A549 (cell line): Measurements from ENCODE around the gene UMODL1. TPM values are rescaled to one million over a fixed set of nuclear protein-coding genes. Genes with fewer than 3 reads are reported as not detected.

Experiments used
- ATAC-seq, 2 experiments: fragments of 200-7000 bp in 1 of 2; fragments of >200 bp in 1 of 2; cut with Nextera tagmentation in 1 of 2; cut with Tn5 transposase in 1 of 2; 3 replicates each; pipeline versions ENCODE4 v1.8.0 to v1.9.1; 2018 to 2020; ENCODE audit warnings: mild to moderate bottlenecking in 1 of 2, moderate library complexity in 1 of 2
- CTCF ChIA-PET: fragments of 300-600 bp; sonication (Branson Sonifier 250); formaldehyde crosslinking; extraction: SDS; loops from one replicate; lab custom pipeline; 2021; ENCODE audit warnings: antibody characterized with exemption, inconsistent platforms; lab: Yijun Ruan, JAX
- POLR2A ChIA-PET: fragments of 350-600 bp; formaldehyde crosslinking; extraction: SDS; loops from one replicate; lab custom pipeline; 2021; ENCODE audit warnings: antibody characterized with exemption, inconsistent platforms; lab: Yijun Ruan, JAX
- DNase-seq, 2 experiments: peaks; one replicate each; pipeline versions ENCODE4 v3.0.0 to v3.0.0-alpha.2; 2011 to 2016; ENCODE audit warnings: low read depth in 1 of 2, low spot score in 1 of 2
- FAIRE-seq: peaks from 2 replicates; lab custom pipeline; 2011; peaks lifted over from hg19 to GRCh38; lab: Jason Lieb, UNC
- H3K27ac ChIP-seq, 2 experiments: fragments of >200 bp; sonication (Bioruptor Twin); formaldehyde crosslinking; 3 replicates each; pipeline ENCODE4 v1.5.1; 2016 to 2017
- H3K4me1 ChIP-seq: fragments of >200 bp; sonication (Bioruptor Twin); formaldehyde crosslinking; 3 replicates; pipeline ENCODE4 v1.6.1; 2016
- H3K4me2 ChIP-seq: fragments of >200 bp; sonication (Bioruptor Twin); formaldehyde crosslinking; 3 replicates; pipeline ENCODE4 v1.6.1; 2016
- H3K4me3 ChIP-seq: fragments of >200 bp; sonication (Bioruptor Twin); formaldehyde crosslinking; 3 replicates; pipeline ENCODE4 v1.5.1; 2016
- H3K9me3 ChIP-seq: fragments of >200 bp; sonication (Bioruptor Twin); formaldehyde crosslinking; 3 replicates; pipeline ENCODE4 v1.6.1; 2016
- BHLHE40 ChIP-seq: IDR thresholded peaks from 2 replicates; pipeline ENCODE4 v1.6.1; 2012; ENCODE audit warnings: low read depth, low read length, inconsistent platforms
- CHD2 ChIP-seq: fragments of 150-350 bp; IDR thresholded peaks from 2 replicates; pipeline ENCODE4 v1.6.1; 2014; ENCODE audit warnings: low read length; ENCODE audit not compliant: partially characterized antibody
- FOXS1 ChIP-seq: fragments of 250-450 bp; sonication (Bioruptor Pico); IDR thresholded peaks from 2 replicates; pipeline ENCODE4 v1.5.0; 2020; ENCODE audit warnings: mild to moderate bottlenecking, moderate library complexity
- HEYL ChIP-seq: fragments of 250-450 bp; sonication (Bioruptor Pico); IDR thresholded peaks from 2 replicates; pipeline ENCODE4 v1.8.0; 2021; ENCODE audit warnings: mild to moderate bottlenecking, moderate library complexity
- JUNB ChIP-seq: fragments of >200 bp; sonication (Bioruptor Twin); formaldehyde crosslinking; IDR thresholded peaks from 2 replicates; pipeline ENCODE4 v1.6.1; 2016
- MAZ ChIP-seq: fragments of 150-350 bp; IDR thresholded peaks from 2 replicates; pipeline ENCODE4 v1.6.1; 2014; ENCODE audit warnings: antibody characterized with exemption, low read depth, low read length, borderline replicate concordance
- NFE2L2 ChIP-seq: fragments of 150-350 bp; conservative IDR thresholded peaks from 2 replicates; pipeline ENCODE4 v1.6.1; 2014; ENCODE audit warnings: low read length
- NPAS2 ChIP-seq: fragments of 250-450 bp; sonication (Bioruptor Pico); IDR thresholded peaks from 2 replicates; pipeline ENCODE4 v1.8.0; 2022; ENCODE audit warnings: mild to moderate bottlenecking, moderate library complexity, borderline replicate concordance
- RARB ChIP-seq: fragments of 250-450 bp; sonication (Bioruptor Pico); IDR thresholded peaks from 2 replicates; pipeline ENCODE4 v1.8.0; 2021; ENCODE audit warnings: mild to moderate bottlenecking, moderate library complexity
- RFX5 ChIP-seq: fragments of 450-650 bp; IDR thresholded peaks from 2 replicates; pipeline ENCODE4 v1.7.1; 2014; ENCODE audit warnings: antibody characterized with exemption, mild to moderate bottlenecking, moderate library complexity
- TFCP2L1 ChIP-seq: fragments of 250-450 bp; sonication (Bioruptor Pico); IDR thresholded peaks from 2 replicates; pipeline ENCODE4 v1.5.0; 2021; ENCODE audit warnings: mild to moderate bottlenecking
- ZC3H11A ChIP-seq: fragments of 450-650 bp; IDR thresholded peaks from 2 replicates; pipeline ENCODE4 v1.6.1; 2014; ENCODE audit warnings: antibody characterized with exemption, mild to moderate bottlenecking
- whole genome bisulfite sequencing: methylation state at CpG from one replicate; pipeline ENCODE4 v1.1.6; 2017; ENCODE audit errors: missing lambda C conversion rate; 5-methylcytosine and 5-hydroxymethylcytosine counted together
- polyA plus RNA-seq, 4 experiments: library from polyadenylated mRNA; depleted of rRNA in 3 of 4; stranded (reverse); fragments of >200 nt; fragmentation: RNase III in 1 of 4; extraction: RNeasy Plus Mini Kit Qiagen cat#74134 plus additional on column Dnase treatment in 1 of 4; gene quantifications; 2 replicates in 3 of 4; 3 replicates in 1 of 4; pipeline ENCODE4 v1.2.3, GENCODE V29; 2011 to 2017
- TF ChIP-seq, protein P1 (sequence below): IDR thresholded peaks from 2 replicates; pipeline ENCODE4 v1.6.1; 2012
- TF ChIP-seq, protein P2 (sequence below): fragments of >200 bp; sonication (Bioruptor Twin); formaldehyde crosslinking; IDR thresholded peaks from 3 replicates; pipeline ENCODE4 v1.5.1; 2016
- TF ChIP-seq, protein P3 (sequence below): fragments of 250-450 bp; sonication (Bioruptor Pico); IDR thresholded peaks from 2 replicates; pipeline ENCODE4 v1.5.0; 2020; ENCODE audit warnings: low read depth, mild to moderate bottlenecking, moderate library complexity
- TF ChIP-seq, protein P4 (sequence below): fragments of 450-650 bp; IDR thresholded peaks from 2 replicates; pipeline ENCODE4 v1.6.1; 2014; ENCODE audit warnings: antibody characterized with exemption
- TF ChIP-seq, protein P5 (sequence below): fragments of 250-450 bp; sonication (Bioruptor Pico); IDR thresholded peaks from 2 replicates; pipeline ENCODE4 v1.5.0; 2021; ENCODE audit warnings: mild to moderate bottlenecking, moderate library complexity, borderline replicate concordance

UMODL1 gene
- polyA plus RNA-seq, 2 of the 4 experiments (the other 2 are of a cell fraction): not detected

DNA sequence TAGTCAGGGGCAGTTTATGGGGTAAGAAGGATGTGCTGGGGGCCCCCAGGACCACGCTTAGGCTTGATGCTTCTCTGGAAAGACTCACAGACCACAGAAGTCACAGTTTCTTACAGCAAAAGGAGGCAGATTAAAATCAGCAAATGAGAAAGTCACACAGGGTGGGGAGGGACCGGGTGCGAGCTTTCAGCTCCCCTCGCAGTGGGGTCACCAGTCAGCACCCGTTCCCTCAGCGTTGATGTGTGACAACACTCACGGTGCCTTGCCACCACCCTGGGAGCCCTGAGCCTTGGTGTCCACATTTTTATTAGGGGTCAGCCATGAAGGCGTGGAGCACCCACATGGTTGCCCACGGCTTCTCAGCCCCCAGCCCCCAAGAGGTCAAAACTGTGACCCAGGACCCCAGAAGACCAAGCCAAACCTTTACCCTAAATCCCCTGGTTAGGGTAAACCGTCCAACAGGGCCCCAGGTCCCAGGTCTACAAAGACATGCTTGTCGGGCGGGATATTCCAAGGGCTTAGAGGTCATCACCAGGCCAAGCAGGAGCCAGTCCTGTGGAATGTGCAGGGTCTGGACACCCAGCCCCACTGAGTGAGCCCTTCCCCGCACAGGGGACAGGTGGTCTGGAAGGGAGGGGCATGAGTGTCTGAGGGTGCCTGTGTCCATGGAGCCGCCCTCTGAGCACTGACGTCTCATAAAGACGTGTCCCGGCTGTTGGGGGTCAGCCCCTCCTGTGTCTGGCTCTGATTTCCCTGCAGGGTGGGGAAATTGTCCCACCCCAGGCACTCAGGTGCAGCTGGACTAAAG, 83.3 kb downstream of the UMODL1 start:
- ChIA-PET CTCF (interaction anchor here (1.3 to 5.7 kb wide), 3 partner anchors 9 to 38 kb away, joined by 4 to 29 read pairs (median 5); no protein-coding TSS in a partner anchor), POLR2A (no interaction called here)
- no peaks in the 10 kb centered on the region for H3K4me1 ChIP-seq
- H3K9me3 ChIP-seq: no peaks in the 10 kb centered on the region
- TF ChIP-seq BHLHE40: no peak
- no peak for TF ChIP-seq HEYL (CRISPR knock-in tag)
- TF ChIP-seq, protein P1, sequence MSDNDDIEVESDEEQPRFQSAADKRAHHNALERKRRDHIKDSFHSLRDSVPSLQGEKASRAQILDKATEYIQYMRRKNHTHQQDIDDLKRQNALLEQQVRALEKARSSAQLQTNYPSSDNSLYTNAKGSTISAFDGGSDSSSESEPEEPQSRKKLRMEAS: no peak
- H3K4me2 ChIP-seq: no peak overlapping the region
- no peak overlapping the region for H3K27ac ChIP-seq
- ATAC-seq: no peak
- WGBS: 66% methylated on average over 9 of the region's 17 CpGs
- H3K4me3 ChIP-seq: no peak overlapping the region
- DNase-seq: no peak
- no peak for FAIRE-seq

DNA sequence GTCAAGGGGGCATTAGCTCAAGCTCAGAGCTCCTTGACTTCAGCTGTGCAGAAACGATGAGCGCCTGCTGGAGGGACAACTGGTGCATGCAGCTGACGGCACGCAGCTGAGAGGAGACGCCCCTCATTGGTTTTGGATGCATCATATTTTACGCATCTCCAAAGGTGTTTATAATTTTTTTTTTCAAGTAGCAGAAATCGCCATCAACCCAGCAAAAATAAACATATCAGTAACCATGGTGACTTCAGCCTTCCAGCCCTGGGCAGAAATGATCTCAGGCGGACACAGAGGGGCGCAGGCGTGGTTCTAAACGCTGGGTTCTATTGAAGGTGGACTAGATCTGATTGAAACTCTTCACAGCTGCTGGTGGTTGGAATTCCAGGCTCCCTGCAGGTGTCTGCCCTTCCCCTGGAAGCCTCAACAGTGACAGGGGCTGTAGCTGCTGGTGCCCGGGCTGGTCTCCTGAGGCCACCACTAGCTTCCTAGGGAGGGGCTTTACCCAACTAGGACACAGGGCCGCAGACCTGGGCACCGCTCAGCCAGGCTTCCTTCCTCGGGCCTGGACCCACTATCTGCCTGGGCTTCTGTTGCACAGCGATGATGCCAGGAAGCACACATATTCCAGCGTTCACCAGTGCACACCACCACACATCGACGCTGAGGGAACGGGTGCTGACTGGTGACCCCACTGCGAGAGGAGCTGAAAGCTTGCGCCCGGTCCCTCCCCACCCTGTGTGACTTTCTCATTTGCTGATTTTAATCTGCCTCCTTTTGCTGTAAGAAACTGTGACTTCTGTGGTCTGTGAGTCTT, 84.1 kb downstream of the UMODL1 start:
- Histone ChIP-seq H3K4me3 (no peak overlapping the region), H3K27ac (no peak overlapping the region), H3K4me1 (no peaks in the 10 kb centered on the region), H3K4me2 (no peak overlapping the region), H3K9me3 (no peaks in the 10 kb centered on the region)
- 81% methylated on average over 19 of the region's 23 CpGs for WGBS
- ChIA-PET POLR2A (no interaction called here), CTCF (interaction anchor here (1.3 to 5.7 kb wide), 3 partner anchors 9 to 38 kb away, joined by 3 to 29 read pairs (median 5); no protein-coding TSS in a partner anchor)
- TF ChIP-seq CHD2: no peak
- no peak for TF ChIP-seq TFCP2L1 (CRISPR knock-in tag)
- no peak for TF ChIP-seq RARB (CRISPR knock-in tag)
- TF ChIP-seq, protein P2, sequence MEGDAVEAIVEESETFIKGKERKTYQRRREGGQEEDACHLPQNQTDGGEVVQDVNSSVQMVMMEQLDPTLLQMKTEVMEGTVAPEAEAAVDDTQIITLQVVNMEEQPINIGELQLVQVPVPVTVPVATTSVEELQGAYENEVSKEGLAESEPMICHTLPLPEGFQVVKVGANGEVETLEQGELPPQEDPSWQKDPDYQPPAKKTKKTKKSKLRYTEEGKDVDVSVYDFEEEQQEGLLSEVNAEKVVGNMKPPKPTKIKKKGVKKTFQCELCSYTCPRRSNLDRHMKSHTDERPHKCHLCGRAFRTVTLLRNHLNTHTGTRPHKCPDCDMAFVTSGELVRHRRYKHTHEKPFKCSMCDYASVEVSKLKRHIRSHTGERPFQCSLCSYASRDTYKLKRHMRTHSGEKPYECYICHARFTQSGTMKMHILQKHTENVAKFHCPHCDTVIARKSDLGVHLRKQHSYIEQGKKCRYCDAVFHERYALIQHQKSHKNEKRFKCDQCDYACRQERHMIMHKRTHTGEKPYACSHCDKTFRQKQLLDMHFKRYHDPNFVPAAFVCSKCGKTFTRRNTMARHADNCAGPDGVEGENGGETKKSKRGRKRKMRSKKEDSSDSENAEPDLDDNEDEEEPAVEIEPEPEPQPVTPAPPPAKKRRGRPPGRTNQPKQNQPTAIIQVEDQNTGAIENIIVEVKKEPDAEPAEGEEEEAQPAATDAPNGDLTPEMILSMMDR: no peak
- no peak for TF ChIP-seq NFE2L2
- no peak for TF ChIP-seq JUNB
- TF ChIP-seq, protein P3, sequence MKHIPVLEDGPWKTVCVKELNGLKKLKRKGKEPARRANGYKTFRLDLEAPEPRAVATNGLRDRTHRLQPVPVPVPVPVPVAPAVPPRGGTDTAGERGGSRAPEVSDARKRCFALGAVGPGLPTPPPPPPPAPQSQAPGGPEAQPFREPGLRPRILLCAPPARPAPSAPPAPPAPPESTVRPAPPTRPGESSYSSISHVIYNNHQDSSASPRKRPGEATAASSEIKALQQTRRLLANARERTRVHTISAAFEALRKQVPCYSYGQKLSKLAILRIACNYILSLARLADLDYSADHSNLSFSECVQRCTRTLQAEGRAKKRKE (CRISPR knock-in tag): no peak
- no peak for TF ChIP-seq NPAS2 (CRISPR knock-in tag)
- TF ChIP-seq, protein P4, sequence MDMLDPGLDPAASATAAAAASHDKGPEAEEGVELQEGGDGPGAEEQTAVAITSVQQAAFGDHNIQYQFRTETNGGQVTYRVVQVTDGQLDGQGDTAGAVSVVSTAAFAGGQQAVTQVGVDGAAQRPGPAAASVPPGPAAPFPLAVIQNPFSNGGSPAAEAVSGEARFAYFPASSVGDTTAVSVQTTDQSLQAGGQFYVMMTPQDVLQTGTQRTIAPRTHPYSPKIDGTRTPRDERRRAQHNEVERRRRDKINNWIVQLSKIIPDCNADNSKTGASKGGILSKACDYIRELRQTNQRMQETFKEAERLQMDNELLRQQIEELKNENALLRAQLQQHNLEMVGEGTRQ: no peak
- no peak for TF ChIP-seq FOXS1
- no peak for TF ChIP-seq RFX5
- TF ChIP-seq MAZ: no peak
- no peak for TF ChIP-seq ZC3H11A
- TF ChIP-seq, protein P5, sequence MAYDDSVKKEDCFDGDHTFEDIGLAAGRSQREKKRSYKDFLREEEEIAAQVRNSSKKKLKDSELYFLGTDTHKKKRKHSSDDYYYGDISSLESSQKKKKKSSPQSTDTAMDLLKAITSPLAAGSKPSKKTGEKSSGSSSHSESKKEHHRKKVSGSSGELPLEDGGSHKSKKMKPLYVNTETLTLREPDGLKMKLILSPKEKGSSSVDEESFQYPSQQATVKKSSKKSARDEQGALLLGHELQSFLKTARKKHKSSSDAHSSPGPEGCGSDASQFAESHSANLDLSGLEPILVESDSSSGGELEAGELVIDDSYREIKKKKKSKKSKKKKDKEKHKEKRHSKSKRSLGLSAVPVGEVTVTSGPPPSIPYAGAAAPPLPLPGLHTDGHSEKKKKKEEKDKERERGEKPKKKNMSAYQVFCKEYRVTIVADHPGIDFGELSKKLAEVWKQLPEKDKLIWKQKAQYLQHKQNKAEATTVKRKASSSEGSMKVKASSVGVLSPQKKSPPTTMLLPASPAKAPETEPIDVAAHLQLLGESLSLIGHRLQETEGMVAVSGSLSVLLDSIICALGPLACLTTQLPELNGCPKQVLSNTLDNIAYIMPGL (CRISPR knock-in tag): no peak
- DNase-seq: no peak
- no peak for ATAC-seq
- FAIRE-seq: no peak
